Stomach (tissue), 9 donors: Measurements from ENCODE around the gene HDAC9. TPM values are rescaled to one million over a fixed set of nuclear protein-coding genes. Genes with fewer than 3 reads are reported as not detected.

Experiments
- DNase-seq, 2 donors: peaks; one replicate each; pipeline versions ENCODE4 v3.0.0 to v3.0.0-alpha.2; 2013 to 2019
- H3K27ac ChIP-seq, 5 donors: fragments of 200-600 bp in 4 of 5; sonication (generic) in 4 of 5; one replicate each; pipeline ENCODE4 v1.5.1; 2013 to 2019; ENCODE audit warnings: mild to moderate bottlenecking in 1 of 5, moderate library complexity in 1 of 5
- H3K27me3 ChIP-seq, 3 donors: fragments of 200-600 bp; sonication (generic); one replicate each; pipeline ENCODE4 v1.5.1; 2017 to 2019; ENCODE audit warnings: mixed run types in 1 of 3
- H3K36me3 ChIP-seq, 4 donors: fragments of 200-600 bp; sonication (generic); 1 replicate in 3 of 4; 2 replicates in 1 of 4; pipeline ENCODE4 v1.5.1; 2016 to 2019
- H3K4me1 ChIP-seq, 4 donors: fragments of 200-600 bp; sonication (generic); one replicate each; pipeline ENCODE4 v1.5.1; 2016 to 2019
- H3K4me3 ChIP-seq, 4 donors: fragments of 200-600 bp; sonication (generic) in 3 of 4; one replicate each; pipeline ENCODE4 v1.5.1; 2016 to 2019; ENCODE audit warnings: mild to moderate bottlenecking in 1 of 4
- H3K9me3 ChIP-seq, 4 donors: fragments of 200-600 bp; sonication (generic); one replicate each; pipeline ENCODE4 v1.5.1; 2016 to 2019
- EP300 ChIP-seq: sonication (generic); formaldehyde crosslinking; IDR thresholded peaks from one replicate; pipeline ENCODE4 v1.6.1; 2017; ENCODE audit warnings: antibody characterized with exemption
- POLR2A ChIP-seq, 4 donors: fragments of 450-650 bp; IDR thresholded peaks; one replicate each; pipeline ENCODE4 v1.6.1; 2016; ENCODE audit warnings: antibody characterized with exemption in 4 of 4, control low read depth in 2 of 4, mild to moderate bottlenecking in 1 of 4, moderate library complexity in 1 of 4
- POLR2AphosphoS5 ChIP-seq, 3 donors: sonication (generic); formaldehyde crosslinking; IDR thresholded peaks; one replicate each; pipeline ENCODE4 v1.6.1; 2016; ENCODE audit warnings: antibody characterized with exemption in 3 of 3
- WGBS, 5 donors: extraction: QIAGEN DNeasy Blood & Tissue Kit in 3 of 5; methylation state at CpG; one replicate each; pipeline versions ENCODE4 v1.1.5 to v1.1.7; 2013 to 2018; 5-methylcytosine and 5-hydroxymethylcytosine counted together
- intact Hi-C: fragments of 100-400 bp; cut with DNase I; formaldehyde crosslinking; loops from one replicate; pipeline ENCODE4 v1.15.1; 2023; ENCODE audit warnings: low total_unique reads
- polyA plus RNA-seq, 3 donors: library from polyadenylated mRNA; stranded (reverse); fragments of 200-250 nt; gene quantifications; one replicate each; pipeline ENCODE4 v1.2.3, GENCODE V29; 2013
- total RNA-seq, 5 donors: library from RNA; depleted of rRNA; stranded (reverse); fragments of >200 nt; gene quantifications; one replicate each; pipeline versions ENCODE4 v1.1.0 to v1.2.3, GENCODE V29; 2014 to 2016
- TF ChIP-seq, protein P1 (sequence below), 7 experiments: fragments of 450-650 bp in 4 of 7; fragments of 200-600 bp in 3 of 7; sonication (generic) in 3 of 7; IDR thresholded peaks; one replicate each; pipeline ENCODE4 v1.5.1; 2016 to 2019; ENCODE audit warnings: antibody characterized with exemption in 7 of 7, control low read depth in 2 of 7, mild to moderate bottlenecking in 1 of 7
- donor health status: healthy with polysubstance abuse.
- donor health status: Bipolar disorder and iron deficiency.
- donor health status: healthy.

HDAC9 gene
- total and polyA plus RNA-seq, 8 donors: 1.4 to 60.0 (median 9.8) TPM

DNA sequence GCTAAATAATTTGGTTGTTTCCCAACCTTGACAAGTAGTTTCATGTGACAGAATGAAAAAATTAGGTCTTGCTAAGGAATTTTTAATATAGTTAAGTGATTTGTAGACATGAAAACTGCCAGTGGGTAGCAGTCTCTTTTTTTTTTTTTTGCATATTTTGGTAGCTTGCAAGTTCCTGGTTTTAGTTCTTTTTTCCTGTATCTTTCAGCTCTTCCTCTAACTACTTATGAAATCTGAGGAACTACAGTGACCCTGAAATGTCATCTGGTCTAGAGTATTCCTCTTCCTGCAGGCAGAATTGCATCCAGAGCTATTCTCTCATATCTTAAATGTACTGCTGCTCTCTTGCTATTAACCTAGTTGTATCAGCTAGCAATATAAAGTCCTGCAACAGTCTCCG, 160.4 kb downstream of the HDAC9 start:
- H3K9me3 ChIP-seq: no peaks in the 10 kb centered on the region
- peaks cover 0 to 16% (median 7%) of the 10 kb centered on the region in 4 donors for H3K4me1 ChIP-seq
- no peak for DNase-seq
- no peak overlapping the region for H3K4me3 ChIP-seq
- no peaks in the 10 kb centered on the region for H3K36me3 ChIP-seq
- WGBS, 5 donors: 90 to 95% (median 93%) methylated on average over 1 of the region's 1 CpG
- H3K27me3 ChIP-seq: no peaks in the 10 kb centered on the region
- intact Hi-C loops: no loop called here
- H3K27ac ChIP-seq: peak overlapping the region in 1 of 5 donors; percentile 38
- TF ChIP-seq POLR2A (IDR thresholded peaks at IDR 0.05): no peak
- no peak for TF ChIP-seq EP300
- TF ChIP-seq, protein P1, sequence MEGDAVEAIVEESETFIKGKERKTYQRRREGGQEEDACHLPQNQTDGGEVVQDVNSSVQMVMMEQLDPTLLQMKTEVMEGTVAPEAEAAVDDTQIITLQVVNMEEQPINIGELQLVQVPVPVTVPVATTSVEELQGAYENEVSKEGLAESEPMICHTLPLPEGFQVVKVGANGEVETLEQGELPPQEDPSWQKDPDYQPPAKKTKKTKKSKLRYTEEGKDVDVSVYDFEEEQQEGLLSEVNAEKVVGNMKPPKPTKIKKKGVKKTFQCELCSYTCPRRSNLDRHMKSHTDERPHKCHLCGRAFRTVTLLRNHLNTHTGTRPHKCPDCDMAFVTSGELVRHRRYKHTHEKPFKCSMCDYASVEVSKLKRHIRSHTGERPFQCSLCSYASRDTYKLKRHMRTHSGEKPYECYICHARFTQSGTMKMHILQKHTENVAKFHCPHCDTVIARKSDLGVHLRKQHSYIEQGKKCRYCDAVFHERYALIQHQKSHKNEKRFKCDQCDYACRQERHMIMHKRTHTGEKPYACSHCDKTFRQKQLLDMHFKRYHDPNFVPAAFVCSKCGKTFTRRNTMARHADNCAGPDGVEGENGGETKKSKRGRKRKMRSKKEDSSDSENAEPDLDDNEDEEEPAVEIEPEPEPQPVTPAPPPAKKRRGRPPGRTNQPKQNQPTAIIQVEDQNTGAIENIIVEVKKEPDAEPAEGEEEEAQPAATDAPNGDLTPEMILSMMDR (IDR thresholded peaks at IDR 0.05): no peak

DNA sequence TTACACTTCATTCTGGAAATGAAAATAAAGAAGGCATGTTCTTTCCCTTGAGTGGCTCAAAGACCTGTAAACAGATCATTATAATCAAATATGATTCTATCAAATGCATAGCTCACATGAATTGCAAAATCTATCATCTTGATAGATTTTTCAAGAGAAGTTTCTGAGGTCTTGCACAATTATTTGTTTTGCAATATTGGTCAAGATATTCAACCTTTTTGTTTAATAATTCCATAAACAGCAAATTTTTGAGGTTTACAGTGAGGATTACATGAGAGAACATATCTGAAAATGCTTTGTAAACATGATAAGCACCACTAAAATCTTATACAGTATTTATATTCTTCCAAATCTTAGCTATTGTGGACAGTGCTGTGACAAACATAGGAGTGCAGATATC, 160.8 kb downstream of the HDAC9 start:
- intact Hi-C loops: no loop called here
- DNase-seq: no peak
- TF ChIP-seq POLR2A (IDR thresholded peaks at IDR 0.05) (no peak), EP300 (no peak), POLR2AphosphoS5 (IDR thresholded peaks at IDR 0.05) (no peak)
- TF ChIP-seq, protein P1 (IDR thresholded peaks at IDR 0.05): no peak
- Histone ChIP-seq H3K27ac (no peak overlapping the region), H3K27me3 (no peaks in the 10 kb centered on the region), H3K4me3 (no peak overlapping the region), H3K36me3 (no peaks in the 10 kb centered on the region), H3K4me1 (peaks cover 0 to 16% (median 7%) of the 10 kb centered on the region in 4 donors), H3K9me3 (no peaks in the 10 kb centered on the region)

DNA sequence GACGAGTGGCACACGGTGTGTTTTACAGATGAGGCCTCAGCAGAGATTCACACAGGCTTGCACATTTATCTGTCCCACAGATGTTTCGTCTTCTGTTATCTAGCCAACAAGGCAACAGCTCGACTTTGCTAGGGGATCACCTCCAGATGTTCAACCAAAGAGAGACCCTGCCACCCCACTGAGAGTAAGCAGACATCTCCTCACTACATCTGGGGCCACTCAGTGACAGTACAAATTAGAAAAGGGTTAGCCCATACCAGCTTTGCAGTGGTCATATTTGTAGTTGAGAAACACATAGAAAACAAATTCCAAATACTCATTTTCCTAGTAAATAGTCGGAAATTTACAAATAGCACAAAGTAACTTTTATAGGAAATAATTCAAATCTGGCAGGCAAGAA, 164.2 kb downstream of the HDAC9 start:
- Histone ChIP-seq H3K27ac (no peak overlapping the region), H3K4me3 (no peak overlapping the region)
- whole genome bisulfite sequencing, 5 donors: 74 to 86% (median 81%) methylated on average over 5 of the region's 5 CpGs

DNA sequence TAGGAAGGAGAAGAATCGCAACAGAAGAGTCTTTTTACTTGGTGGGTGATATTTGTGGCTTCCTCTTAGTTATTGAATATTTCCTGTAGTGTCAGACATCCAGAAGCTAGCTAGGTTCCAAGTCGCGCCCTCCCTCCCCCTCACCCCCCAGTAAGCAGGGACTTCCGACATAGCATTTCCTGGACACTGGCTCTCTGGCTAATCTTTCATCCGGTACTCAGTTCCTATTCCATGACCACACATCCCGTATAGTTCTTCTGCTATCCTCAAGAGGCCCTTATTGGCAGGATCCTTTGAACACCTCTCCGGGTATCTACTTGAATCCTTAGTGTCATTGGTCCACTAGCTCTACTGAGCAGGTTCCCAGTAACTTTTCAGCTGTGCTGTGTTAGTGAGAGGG, 167.8 kb downstream of the HDAC9 start:
- DNase-seq: peak in 1 of 2 donors; percentile 15
- H3K9me3 ChIP-seq: no peaks in the 10 kb centered on the region
- H3K4me3 ChIP-seq: no peak overlapping the region
- H3K4me1 ChIP-seq: peaks cover 4 to 7% (median 6%) of the 10 kb centered on the region in 4 donors
- no peak overlapping the region for H3K27ac ChIP-seq
- 79 to 86% (median 84%) methylated on average over 7 of the region's 7 CpGs for WGBS, 5 donors
- no peaks in the 10 kb centered on the region for H3K36me3 ChIP-seq
- H3K27me3 ChIP-seq: no peaks in the 10 kb centered on the region
- TF ChIP-seq POLR2AphosphoS5 (IDR thresholded peaks at IDR 0.05) (no peak), EP300 (no peak), POLR2A (IDR thresholded peaks at IDR 0.05) (no peak)
- TF ChIP-seq, protein P1 (IDR thresholded peaks at IDR 0.05): no peak
- intact Hi-C loops: no loop called here

More for the DNA sequence above, 164.2 kb downstream of the HDAC9 start:
- Histone ChIP-seq H3K27me3 (no peaks in the 10 kb centered on the region), H3K4me1 (peaks cover 0 to 16% (median 7%) of the 10 kb centered on the region in 4 donors), H3K36me3 (no peaks in the 10 kb centered on the region), H3K9me3 (no peaks in the 10 kb centered on the region)
- intact Hi-C loops: no loop called here
- DNase-seq: no peak
- TF ChIP-seq, protein P1 (IDR thresholded peaks at IDR 0.05): no peak
- TF ChIP-seq POLR2A (IDR thresholded peaks at IDR 0.05) (no peak), POLR2AphosphoS5 (IDR thresholded peaks at IDR 0.05) (no peak)
